Measurements from ENCODE around the gene DYNLT5. TPM values are rescaled to one million over a fixed set of nuclear protein-coding genes. Genes with fewer than 3 reads are reported as not detected.
"Not testable (repeated sequence)": the region's sequence is repeated elsewhere in the genome, so short reads cannot be mapped to it uniquely, and the experiment has no call there.

DYNLT5 gene
- total and polyA plus RNA-seq, 12 donors, result 0.89 to 7.0 (median 1.5) TPM

DNA sequence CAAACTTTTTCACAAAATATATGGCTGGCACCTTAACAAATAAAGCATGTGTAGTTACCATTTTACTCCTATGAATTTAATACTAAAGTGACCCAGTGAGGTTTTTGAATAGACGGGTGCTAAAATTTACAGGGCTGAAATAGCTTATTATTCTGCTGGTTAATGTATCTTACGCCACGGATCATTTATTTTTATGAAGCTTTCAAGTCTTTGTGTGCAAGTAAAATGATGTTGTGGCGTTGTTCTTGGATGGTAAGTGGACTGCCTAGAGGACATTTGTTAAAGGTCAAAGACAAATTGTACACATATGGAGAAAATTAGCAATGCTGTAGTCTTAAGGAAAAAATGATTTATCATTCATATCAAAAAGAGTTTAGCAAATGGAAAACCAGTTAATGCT lies 26.0 kb downstream of the DYNLT5 start:
- WGBS, 2 donors, result 90 to 94% methylated on average over 4 of the region's 4 CpGs
- peaks cover 0 to 14% (median 0%) of the 10 kb centered on the region in 11 donors for H3K9me3 ChIP-seq
- no peak overlapping the region for H3K4me3 ChIP-seq
- H3K27ac ChIP-seq, result no peak overlapping the region
- H3K4me1 ChIP-seq, result no peaks in the 10 kb centered on the region
- ATAC-seq, result no peak
- H3K36me3 ChIP-seq, result peaks cover 0 to 17% (median 0%) of the 10 kb centered on the region in 9 donors
- intact Hi-C loops (cut with DNase I), result loop anchor here in 1 of 10 donors (10.0 kb wide), 1 partner anchor 117 kb away; no protein-coding TSS in a partner anchor
- no peak for DNase-seq
- TF ChIP-seq CTCF (IDR thresholded peaks at IDR 0.05), result no peak
- H3K27me3 ChIP-seq, result no peaks in the 10 kb centered on the region

DNA sequence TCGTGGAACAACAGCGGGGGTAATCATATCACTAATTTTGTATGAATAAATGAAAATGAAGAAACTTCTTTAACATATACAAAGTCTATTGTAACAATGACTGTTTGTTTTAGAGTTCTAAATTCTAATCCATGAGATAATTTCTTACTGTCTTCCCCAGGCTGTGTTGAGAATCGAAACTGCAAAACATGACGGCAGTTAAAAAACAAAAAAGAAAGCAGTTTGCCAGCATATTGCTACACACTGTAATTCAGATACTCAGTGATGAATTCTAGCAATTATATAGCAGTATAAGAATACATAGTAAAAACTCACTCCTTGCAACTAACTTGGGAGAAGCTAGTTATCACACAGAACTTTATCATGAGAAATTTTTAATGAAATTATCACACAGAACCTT lies 26.7 kb downstream of the DYNLT5 start:
- peaks cover 0 to 15% (median 0%) of the 10 kb centered on the region in 11 donors for H3K9me3 ChIP-seq
- H3K4me1 ChIP-seq, result no peaks in the 10 kb centered on the region
- peaks cover 0 to 17% (median 0%) of the 10 kb centered on the region in 9 donors for H3K36me3 ChIP-seq
- no peak for TF ChIP-seq CTCF (IDR thresholded peaks at IDR 0.05)
- no peak for ATAC-seq
- no peak overlapping the region for H3K4me3 ChIP-seq
- WGBS, 2 donors, result 90 to 92% methylated on average over 4 of the region's 4 CpGs
- intact Hi-C loops (cut with DNase I), result loop anchor here in 1 of 10 donors (10.0 kb wide), 1 partner anchor 116 kb away; no protein-coding TSS in a partner anchor
- no peaks in the 10 kb centered on the region for H3K27me3 ChIP-seq
- no peak overlapping the region for H3K27ac ChIP-seq
- DNase-seq, result no peak

DNA sequence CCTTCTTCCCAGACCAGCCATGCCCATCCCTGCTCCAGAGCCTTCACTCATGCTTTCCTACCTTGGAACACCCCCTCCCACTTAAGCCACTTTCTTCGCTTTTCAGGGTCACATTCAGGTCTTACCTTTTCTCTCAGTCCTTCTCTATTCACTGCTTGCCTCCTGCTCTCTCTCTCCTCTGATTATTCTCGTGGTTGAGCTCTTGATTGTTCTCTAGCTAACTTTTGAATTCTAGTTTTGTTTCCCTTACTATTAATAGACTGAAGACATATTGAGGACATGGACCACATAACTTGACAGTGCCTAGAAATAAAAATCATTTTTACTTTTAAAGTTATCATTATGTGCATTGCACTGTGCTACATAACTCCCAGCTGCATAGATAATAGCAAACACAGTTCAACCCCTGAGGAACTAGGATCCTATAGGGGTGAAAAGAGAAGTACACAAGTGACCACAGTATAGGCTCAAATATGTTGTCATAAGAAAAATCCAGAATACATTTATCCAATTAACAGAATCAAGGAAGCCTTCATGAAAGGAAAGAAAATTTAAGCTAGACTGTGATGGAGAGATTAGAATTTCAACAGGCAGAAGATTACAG lies 27.3 kb downstream of the DYNLT5 start:
- DNase-seq (no peak), ATAC-seq (no peak)
- no peak for TF ChIP-seq CTCF (IDR thresholded peaks at IDR 0.05)
- peaks cover 0 to 17% (median 0%) of the 10 kb centered on the region in 9 donors for H3K36me3 ChIP-seq
- intact Hi-C loops (cut with DNase I), result loop anchor here in 1 of 10 donors (10.0 kb wide), 1 partner anchor 115 kb away; no protein-coding TSS in a partner anchor
- no peaks in the 10 kb centered on the region for H3K27me3 ChIP-seq
- peaks cover 0 to 21% (median 0%) of the 10 kb centered on the region in 11 donors for H3K9me3 ChIP-seq
- H3K4me3 ChIP-seq, result no peak overlapping the region
- H3K27ac ChIP-seq, result no peak overlapping the region
- WGBS, 2 donors, result 80 to 89% methylated on average over 2 of the region's 2 CpGs
- no peaks in the 10 kb centered on the region for H3K4me1 ChIP-seq

DNA sequence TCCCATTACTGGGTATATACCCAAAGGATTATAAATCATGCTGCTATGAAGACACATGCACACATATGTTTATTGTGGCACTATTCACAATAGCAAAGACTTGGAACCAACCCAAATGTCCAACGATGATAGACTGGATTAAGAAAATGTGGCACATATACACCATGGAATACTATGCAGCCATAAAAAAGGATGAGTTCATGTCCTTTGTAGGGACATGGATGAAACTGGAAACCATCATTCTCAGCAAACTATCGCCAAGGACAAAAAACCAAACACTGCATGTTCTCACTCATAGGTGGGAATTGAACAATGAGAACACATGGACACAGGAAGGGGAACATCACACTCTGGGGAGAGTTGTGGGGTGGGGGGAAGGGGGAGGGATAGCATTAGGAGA lies 33.5 kb downstream of the DYNLT5 start:
- DNase-seq; H3K36me3 ChIP-seq; H3K27me3 ChIP-seq; intact Hi-C loops (cut with DNase I); ATAC-seq; H3K4me3 ChIP-seq; H3K27ac ChIP-seq; H3K4me1 ChIP-seq: not testable (repeated sequence)
- peaks cover 0 to 20% (median 0%) of the 10 kb centered on the region in 11 donors for H3K9me3 ChIP-seq
- WGBS, 2 donors, result no CpG with 5 or more reads among the region's 2 CpGs

- no peak for DNase-seq
- no peaks in the 10 kb centered on the region for H3K4me1 ChIP-seq
- peaks cover 0 to 14% (median 0%) of the 10 kb centered on the region in 11 donors for H3K9me3 ChIP-seq
- WGBS, 2 donors, result 85% methylated on average over 4 of the region's 4 CpGs
- H3K27ac ChIP-seq, result no peak overlapping the region
- no peak for TF ChIP-seq CTCF (IDR thresholded peaks at IDR 0.05)
- no peak overlapping the region for H3K4me3 ChIP-seq
- intact Hi-C loops (cut with DNase I), result no loop called here
- ATAC-seq, result no peak
- no peaks in the 10 kb centered on the region for H3K36me3 ChIP-seq
- no peaks in the 10 kb centered on the region for H3K27me3 ChIP-seq
These were observed 35.4 kb downstream of the DYNLT5 start for GRCh38 chr1:66787641-66788040.

All from heart right ventricle (tissue), 16 donors.